Stomach smooth muscle (tissue), 2 donors: Measurements from ENCODE around the gene CCDC6.

Experiments used
- H3K27ac ChIP-seq: one replicate; pipeline ENCODE4 v1.7.0; 2013; ENCODE audit warnings: mild to moderate bottlenecking, low read length, inconsistent platforms
- H3K27me3 ChIP-seq, 2 donors: one replicate each; pipeline ENCODE4 v1.7.0; 2013; ENCODE audit warnings: low read length in 2 of 2; ENCODE audit not compliant: insufficient read depth in 2 of 2, control insufficient read depth in 1 of 2
- H3K36me3 ChIP-seq, 2 donors: one replicate each; pipeline ENCODE4 v1.7.0; 2013; ENCODE audit warnings: low read length in 2 of 2; ENCODE audit not compliant: control insufficient read depth in 2 of 2, insufficient read depth in 2 of 2
- H3K4me1 ChIP-seq: one replicate; pipeline ENCODE4 v1.7.0; 2013; ENCODE audit warnings: low read length; ENCODE audit not compliant: control insufficient read depth, insufficient read depth
- H3K4me3 ChIP-seq, 2 donors: one replicate each; pipeline ENCODE4 v1.7.0; 2013; ENCODE audit warnings: low read length in 2 of 2
- H3K9ac ChIP-seq, 2 donors: one replicate each; pipeline ENCODE4 v1.7.0; 2013; ENCODE audit warnings: low read length in 2 of 2, mild to moderate bottlenecking in 1 of 2
- H3K9me3 ChIP-seq, 2 donors: one replicate each; pipeline ENCODE4 v1.7.0; 2013; ENCODE audit warnings: low read length in 2 of 2; ENCODE audit not compliant: control insufficient read depth in 2 of 2
- donor health status: healthy.
- donor health status: Pancreatic carcinoma.

Gene CCDC6

GRCh38 chr10:59771162-59771807 lies 135.1 kb downstream of the CCDC6 start:
- no peak overlapping the region for H3K4me3 ChIP-seq

GRCh38 chr10:59770689-59771088 lies 135.7 kb downstream of the CCDC6 start:
- H3K27me3 ChIP-seq: no peaks in the 10 kb centered on the region
- no peaks in the 10 kb centered on the region for H3K4me1 ChIP-seq
- no peaks in the 10 kb centered on the region for H3K36me3 ChIP-seq
- H3K4me3 ChIP-seq: no peak overlapping the region
- no peak overlapping the region for H3K27ac ChIP-seq
- no peaks in the 10 kb centered on the region for H3K9me3 ChIP-seq
- H3K9ac ChIP-seq: no peak overlapping the region

More at GRCh38 chr10:59771162-59771807, 135.1 kb downstream of the CCDC6 start:
- Histone ChIP-seq H3K36me3 (no peaks in the 10 kb centered on the region), H3K27ac (no peak overlapping the region), H3K27me3 (no peaks in the 10 kb centered on the region), H3K9ac (no peak overlapping the region), H3K4me1 (no peaks in the 10 kb centered on the region), H3K9me3 (no peaks in the 10 kb centered on the region)

GRCh38 chr10:59762505-59762904 lies 143.9 kb downstream of the CCDC6 start:
- no peaks in the 10 kb centered on the region for H3K36me3 ChIP-seq
- no peak overlapping the region for H3K4me3 ChIP-seq
- H3K9ac ChIP-seq: no peak overlapping the region
- no peak overlapping the region for H3K27ac ChIP-seq
- no peaks in the 10 kb centered on the region for H3K9me3 ChIP-seq
- no peaks in the 10 kb centered on the region for H3K27me3 ChIP-seq
- H3K4me1 ChIP-seq: no peaks in the 10 kb centered on the region

- no peak overlapping the region for H3K27ac ChIP-seq
Measured at GRCh38 chr10:59757966-59758365, 148.4 kb downstream of the CCDC6 start.

GRCh38 chr10:59754951-59755350 lies 151.4 kb downstream of the CCDC6 start:
- Histone ChIP-seq H3K9ac (no peak overlapping the region), H3K4me1 (no peaks in the 10 kb centered on the region), H3K27ac (no peak overlapping the region), H3K27me3 (no peaks in the 10 kb centered on the region), H3K4me3 (no peak overlapping the region), H3K36me3 (no peaks in the 10 kb centered on the region), H3K9me3 (no peaks in the 10 kb centered on the region)

More at GRCh38 chr10:59757966-59758365, 148.4 kb downstream of the CCDC6 start:
- no peaks in the 10 kb centered on the region for H3K36me3 ChIP-seq
- H3K27me3 ChIP-seq: no peaks in the 10 kb centered on the region
- H3K4me3 ChIP-seq: no peak overlapping the region
- H3K9me3 ChIP-seq: no peaks in the 10 kb centered on the region
- H3K4me1 ChIP-seq: no peaks in the 10 kb centered on the region
- no peak overlapping the region for H3K9ac ChIP-seq

- H3K4me3 ChIP-seq: no peak within 1 kb of the TSS
- no peak within 1 kb of the TSS for H3K9ac ChIP-seq
Measured at GRCh38 chr10:59753267-59753666, 153.1 kb downstream of the CCDC6 start, which contains the start of gene MRLN. TSS of gene MRLN (minus strand) at chr10:59753455.

GRCh38 chr10:59752278-59752940 lies 153.9 kb downstream of the CCDC6 start:
- Histone ChIP-seq H3K27me3 (peaks cover 0 to 2% of the 10 kb centered on the region in 2 donors), H3K4me1 (no peaks in the 10 kb centered on the region), H3K27ac (no peak overlapping the region), H3K9me3 (no peaks in the 10 kb centered on the region), H3K9ac (no peak overlapping the region), H3K4me3 (no peak overlapping the region), H3K36me3 (no peaks in the 10 kb centered on the region)

More at GRCh38 chr10:59753267-59753666, 153.1 kb downstream of the CCDC6 start, which contains the start of gene MRLN:
- no peaks in the 10 kb centered on the region for H3K4me1 ChIP-seq
- H3K27ac ChIP-seq: no peak within 1 kb of the TSS
- H3K36me3 ChIP-seq: no peaks in the 10 kb centered on the region
- H3K9me3 ChIP-seq: no peaks in the 10 kb centered on the region
- H3K27me3 ChIP-seq: no peaks in the 10 kb centered on the region

GRCh38 chr10:59750155-59750945 lies 156.0 kb downstream of the CCDC6 start:
- Histone ChIP-seq H3K27me3 (peaks cover 0 to 3% of the 10 kb centered on the region in 2 donors), H3K36me3 (no peaks in the 10 kb centered on the region), H3K4me3 (no peak overlapping the region), H3K9me3 (no peaks in the 10 kb centered on the region), H3K4me1 (no peaks in the 10 kb centered on the region), H3K9ac (no peak overlapping the region), H3K27ac (no peak overlapping the region)

GRCh38 chr10:59748834-59749233 lies 157.5 kb downstream of the CCDC6 start:
- Histone ChIP-seq H3K36me3 (no peaks in the 10 kb centered on the region), H3K27ac (no peak overlapping the region), H3K4me3 (no peak overlapping the region), H3K27me3 (peaks cover 0 to 3% of the 10 kb centered on the region in 2 donors), H3K9ac (no peak overlapping the region), H3K9me3 (no peaks in the 10 kb centered on the region), H3K4me1 (no peaks in the 10 kb centered on the region)

GRCh38 chr10:59745163-59745650 lies 161.1 kb downstream of the CCDC6 start:
- no peak overlapping the region for H3K27ac ChIP-seq

More at GRCh38 chr10:59745163-59745650, 161.1 kb downstream of the CCDC6 start:
- no peaks in the 10 kb centered on the region for H3K9me3 ChIP-seq
- H3K4me1 ChIP-seq: no peaks in the 10 kb centered on the region
- H3K27me3 ChIP-seq: peaks cover 0 to 3% of the 10 kb centered on the region in 2 donors
- H3K36me3 ChIP-seq: no peaks in the 10 kb centered on the region
- H3K9ac ChIP-seq: no peak overlapping the region
- no peak overlapping the region for H3K4me3 ChIP-seq
